ENCODE results near the gene IL24. TPM values are rescaled to one million over a fixed set of nuclear protein-coding genes. Genes with fewer than 3 reads are reported as not detected.

The IL24 gene
- polyA plus RNA-seq, 1 of the 3 experiments (the other 2 are of a cell fraction): 0.03 TPM

- Histone ChIP-seq H3K9me2 (no peaks in the 10 kb centered on the region), H3K9ac (no peak overlapping the region), H3K27me3 (ENCODE audit: insufficient read depth) (no peaks in the 10 kb centered on the region), H3K4me1 (ENCODE audit: control insufficient read depth in 1 of 2, insufficient read depth in 2 of 2, low read depth in 1 of 2, low read length in 1 of 2) (no peaks in the 10 kb centered on the region), H3F3A (replicated peaks; ENCODE audit: insufficient read depth) (no peaks in the 10 kb centered on the region), H4K20me1 (ENCODE audit: insufficient read depth) (no peaks in the 10 kb centered on the region), H2AFZ (ENCODE audit: low read depth) (no peak overlapping the region), H3K79me2 (ENCODE audit: insufficient read depth) (no peaks in the 10 kb centered on the region), H3K9me3 (no peaks in the 10 kb centered on the region; the same call in 1 of the 2 replicates), H3K36me3 (replicated peaks in 1 of 2; ENCODE audit: control insufficient read depth in 1 of 2, insufficient read depth in 2 of 2, low read length in 1 of 2) (no peaks in the 10 kb centered on the region), H3K27ac (ENCODE audit: low read depth in 2 of 2, low read length in 1 of 2) (no peak overlapping the region), H3K4me2 (no peak overlapping the region), H3K4me3 (ENCODE audit: low read depth in 2 of 2, low read length in 1 of 2) (no peak overlapping the region)
- TF ChIP-seq EZH2phosphoT487 (IDR thresholded peaks at IDR 0.05; ENCODE audit: borderline replicate concordance, low read depth) (no peak), USF2 (IDR thresholded peaks at IDR 0.05; ENCODE audit: borderline replicate concordance, low read depth, low read length) (no peak), FOXM1 (IDR thresholded peaks at IDR 0.05; ENCODE audit: low read depth) (no peak), TAF1 (IDR thresholded peaks at IDR 0.05; ENCODE audit: borderline replicate concordance, low read depth, low read length) (no peak), MAX (IDR thresholded peaks at IDR 0.05; ENCODE audit: low read depth) (no peak), JUND (IDR thresholded peaks at IDR 0.05) (no peak), YY1 (IDR thresholded peaks at IDR 0.05; ENCODE audit: low read depth) (no peak), RAD21 (IDR thresholded peaks at IDR 0.05; ENCODE audit: low read length) (no peak), SMC3 (IDR thresholded peaks at IDR 0.05; ENCODE audit: low read depth, low read length) (no peak), TCF12 (IDR thresholded peaks at IDR 0.05) (no peak)
- ChIA-PET CTCF (interaction anchor here (1.3 kb wide), 1 partner anchor 154 kb away, joined by 4 read pairs; no protein-coding TSS in a partner anchor), POLR2A (no interaction called here)
- DNase-seq: no peak
- 20% methylated on average over 3 of the region's 3 CpGs for WGBS (ENCODE audit: low lambda C conversion rate)
Observed at GRCh38 chr1:206880314-206880713, 16.9 kb upstream of the IL24 start.

GRCh38 chr1:206882555-206882954 lies 14.7 kb upstream of the IL24 start:
- TF ChIP-seq FOXM1 (IDR thresholded peaks at IDR 0.05; ENCODE audit: low read depth): no peak
- no peak for TF ChIP-seq ZBTB33 (IDR thresholded peaks at IDR 0.05; ENCODE audit: borderline replicate concordance, low read depth)
- no peak for TF ChIP-seq JUND (IDR thresholded peaks at IDR 0.05)
- TF ChIP-seq ELF1 (IDR thresholded peaks at IDR 0.05): no peak
- no peak for TF ChIP-seq USF2 (IDR thresholded peaks at IDR 0.05; ENCODE audit: borderline replicate concordance, low read depth, low read length)
- TF ChIP-seq RXRA (IDR thresholded peaks at IDR 0.05; ENCODE audit: borderline replicate concordance, low read depth): no peak

More at GRCh38 chr1:206882555-206882954, 14.7 kb upstream of the IL24 start:
- ChIA-PET POLR2A (no interaction called here), CTCF (no interaction called here)
- no peak overlapping the region for H3K27ac ChIP-seq (ENCODE audit: low read depth in 2 of 2, low read length in 1 of 2)
- DNase-seq: no peak
- H4K20me1 ChIP-seq (ENCODE audit: insufficient read depth): no peaks in the 10 kb centered on the region
- H2AFZ ChIP-seq (ENCODE audit: low read depth): no peak overlapping the region
- no peaks in the 10 kb centered on the region for H3K79me2 ChIP-seq (ENCODE audit: insufficient read depth)
- H3K27me3 ChIP-seq (ENCODE audit: insufficient read depth): 0 out of 2 replicates have a peak, but pooled peaks cover 5% of the 10 kb centered on the region
- H3K9ac ChIP-seq: no peak overlapping the region
- H3K4me1 ChIP-seq (ENCODE audit: control insufficient read depth in 1 of 2, insufficient read depth in 2 of 2, low read depth in 1 of 2, low read length in 1 of 2): no peaks in the 10 kb centered on the region
- 24% methylated on average over 3 of the region's 3 CpGs for WGBS (ENCODE audit: low lambda C conversion rate)
- H3K36me3 ChIP-seq (replicated peaks in 1 of 2; ENCODE audit: control insufficient read depth in 1 of 2, insufficient read depth in 2 of 2, low read length in 1 of 2): no peaks in the 10 kb centered on the region
- H3K4me3 ChIP-seq (ENCODE audit: low read depth in 2 of 2, low read length in 1 of 2): no peak overlapping the region
- H3K9me3 ChIP-seq: no peaks in the 10 kb centered on the region; the same call in 1 of the 2 replicates
- H3K9me2 ChIP-seq: no peaks in the 10 kb centered on the region
- H3K4me2 ChIP-seq: no peak overlapping the region
- no peaks in the 10 kb centered on the region for H3F3A ChIP-seq (replicated peaks; ENCODE audit: insufficient read depth)

Data from SK-N-SH (cell line).